ENCODE results near the gene MFSD12.

- TF ChIP-seq CTCF (IDR thresholded peaks at IDR 0.05 in 2 of 3, conservative IDR thresholded peaks at IDR 0.05 in 1 of 3; ENCODE audit: borderline replicate concordance in 1 of 3, insufficient read depth in 1 of 3, low read depth in 2 of 3, low read length in 2 of 3) (no peak), POLR2AphosphoS5 (IDR thresholded peaks at IDR 0.05; ENCODE audit: low read depth, low read length) (no peak), EGR1 (IDR thresholded peaks at IDR 0.05; ENCODE audit: low read depth) (no peak), EZH2phosphoT487 (IDR thresholded peaks at IDR 0.05; ENCODE audit: borderline replicate concordance) (no peak), CEBPB (IDR thresholded peaks at IDR 0.05; ENCODE audit: low read depth) (no peak), POLR2A (IDR thresholded peaks at IDR 0.05; ENCODE audit: borderline replicate concordance, extremely low read depth, insufficient read depth, insufficient read length) (no peak), ELF1 (IDR thresholded peaks at IDR 0.05; ENCODE audit: borderline replicate concordance, low read depth) (no peak), MAX (IDR thresholded peaks at IDR 0.05) (no peak), EZH2 (IDR thresholded peaks at IDR 0.05) (no peak), RAD21 (IDR thresholded peaks at IDR 0.05; ENCODE audit: low read depth) (no peak), JUND (IDR thresholded peaks at IDR 0.05) (no peak), REST (IDR thresholded peaks at IDR 0.05; ENCODE audit: low read depth) (no peak), ZBTB33 (IDR thresholded peaks at IDR 0.05; ENCODE audit: extremely low read depth, insufficient replicate concordance, low read length) (no peak), YY1 (IDR thresholded peaks at IDR 0.05; ENCODE audit: extremely low read depth, insufficient replicate concordance, low read depth, low read length) (no peak)
These were observed 28.7 kb downstream of the MFSD12 start for GRCh38 chr19:3528539-3529211.
